Karpas-422 (cell line): ENCODE results near the gene DGKQ. TPM values are rescaled to one million over a fixed set of nuclear protein-coding genes. Genes with fewer than 3 reads are reported as not detected.

Source experiments
- DNase-seq: peaks from one replicate; pipeline ENCODE4 v3.0.0-alpha.2; 2015
- H2AFZ ChIP-seq: fragments of 200-600 bp; sonication (generic); 2 replicates; pipeline ENCODE4 v1.6.1; 2014; ENCODE audit warnings: antibody characterized with exemption, low read length, mixed read lengths
- H3K27ac ChIP-seq: fragments of 200-600 bp; sonication (generic); 2 replicates; pipeline ENCODE4 v1.5.1; 2014; ENCODE audit warnings: mild to moderate bottlenecking, low read length, moderate library complexity
- H3K27me3 ChIP-seq: fragments of 200-600 bp; sonication (generic); 2 replicates; pipeline ENCODE4 v1.6.1; 2014; ENCODE audit warnings: low read length, mixed read lengths
- H3K36me3 ChIP-seq: fragments of 200-600 bp; sonication (generic); 2 replicates; pipeline ENCODE4 v1.6.1; 2014; ENCODE audit warnings: low read length, mixed read lengths; ENCODE audit not compliant: insufficient read depth
- H3K4me1 ChIP-seq: fragments of 200-600 bp; sonication (generic); 2 replicates; pipeline ENCODE4 v1.6.1; 2014; ENCODE audit warnings: mild to moderate bottlenecking, low read length, mixed read lengths
- H3K4me2 ChIP-seq: fragments of 200-600 bp; sonication (generic); 2 replicates; pipeline ENCODE4 v1.6.1; 2014; ENCODE audit warnings: low read length, low read depth, mild to moderate bottlenecking; ENCODE audit not compliant: poor library complexity, severe bottlenecking
- H3K4me3 ChIP-seq: fragments of 200-600 bp; sonication (generic); 2 replicates; pipeline ENCODE4 v1.5.1; 2014; ENCODE audit warnings: mild to moderate bottlenecking, antibody characterized with exemption, low read length, mixed read lengths
- H3K79me2 ChIP-seq: fragments of 200-600 bp; sonication (generic); 2 replicates; pipeline ENCODE4 v1.6.1; 2014; ENCODE audit warnings: mild to moderate bottlenecking, low read length, mixed read lengths
- H3K9ac ChIP-seq: fragments of 200-600 bp; sonication (generic); 2 replicates; pipeline ENCODE4 v1.6.0; 2014; ENCODE audit warnings: low read length
- H3K9me2 ChIP-seq: fragments of 200-600 bp; sonication (generic), shearing (Covaris generic); replicated peaks from 2 replicates; pipeline ENCODE4 v1.6.0; 2014; ENCODE audit warnings: mild to moderate bottlenecking, low read length, moderate library complexity; ENCODE audit not compliant: insufficient read depth
- H3K9me3 ChIP-seq: fragments of 300-700, 200-600 bp; sonication (generic); 2 replicates; pipeline ENCODE4 v1.6.1; 2014; ENCODE audit warnings: low read length, mixed read lengths
- H4K20me1 ChIP-seq: fragments of 200-600 bp; sonication (generic); 2 replicates; pipeline ENCODE4 v1.6.1; 2014; ENCODE audit warnings: mild to moderate bottlenecking, antibody characterized with exemption, low read length, low read depth; ENCODE audit not compliant: insufficient read depth
- total RNA-seq: library from RNA; depleted of rRNA; stranded (reverse); fragments of >200 nt; shearing (Covaris generic); gene quantifications from 2 replicates; pipeline ENCODE4 v1.2.3, GENCODE V29; 2014; ENCODE audit warnings: low replicate concordance

DGKQ gene
- total RNA-seq, 1 experiment from 2014 or later, result 5.8 TPM

GRCh38 chr4:917992-918391 is 55.4 kb downstream of the DGKQ start:
- Histone ChIP-seq H3K4me1 (peaks cover 28% of the 10 kb centered on the region), H3K4me2 (no peak overlapping the region), H3K9me2 (no peaks in the 10 kb centered on the region), H3K27ac (no peak overlapping the region), H3K79me2 (peaks cover 93% of the 10 kb centered on the region), H3K9me3 (0 out of 2 replicates have a peak, but pooled peaks cover 3% of the 10 kb centered on the region), H2AFZ (no peak overlapping the region), H3K4me3 (no peak overlapping the region), H3K36me3 (peaks cover 3% of the 10 kb centered on the region; the same call in 1 of the 2 replicates), H3K9ac (no peak overlapping the region), H4K20me1 (0 out of 2 replicates have a peak, but pooled peaks cover 3% of the 10 kb centered on the region), H3K27me3 (no peaks in the 10 kb centered on the region)
- DNase-seq, result no peak

DNA sequence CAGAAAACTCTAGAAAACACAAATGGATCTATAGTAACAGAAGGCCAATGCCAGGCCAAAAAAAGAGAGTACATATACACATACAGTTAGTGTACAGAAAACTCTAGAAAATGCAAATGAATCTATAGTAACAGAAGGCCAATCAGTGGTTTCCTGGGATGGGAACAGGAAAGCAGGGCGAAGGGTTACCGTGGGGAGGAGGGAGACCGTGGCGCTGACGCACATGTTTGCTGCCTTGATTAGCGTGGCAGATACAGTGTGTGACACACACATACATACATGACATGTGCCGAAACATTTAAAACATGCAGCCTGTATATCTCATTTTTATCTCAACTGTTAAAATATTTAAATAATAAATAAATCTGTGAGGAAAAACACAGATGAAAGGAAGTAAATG is 55.9 kb downstream of the DGKQ start:
- Histone ChIP-seq H3K79me2 (peaks cover 93% of the 10 kb centered on the region), H4K20me1 (0 out of 2 replicates have a peak, but pooled peaks cover 3% of the 10 kb centered on the region), H3K9me3 (0 out of 2 replicates have a peak, but pooled peaks cover 3% of the 10 kb centered on the region), H3K4me1 (peaks cover 23% of the 10 kb centered on the region), H3K4me3 (no peak overlapping the region), H3K27me3 (no peaks in the 10 kb centered on the region), H3K27ac (no peak overlapping the region), H2AFZ (no peak overlapping the region), H3K9ac (no peak overlapping the region), H3K9me2 (no peaks in the 10 kb centered on the region), H3K36me3 (peaks cover 3% of the 10 kb centered on the region; the same call in 1 of the 2 replicates), H3K4me2 (no peak overlapping the region)
- DNase-seq, result no peak

- peak overlapping the region; percentile 12; the same call in 1 of the 2 replicates for H3K4me3 ChIP-seq
- no peaks in the 10 kb centered on the region for H3K36me3 ChIP-seq
- H2AFZ ChIP-seq, result no peak overlapping the region
- peak overlapping the region; percentile 48 for H3K4me2 ChIP-seq
- H3K4me1 ChIP-seq, result peaks cover 17% of the 10 kb centered on the region
- H3K27ac ChIP-seq, result peak overlapping the region; percentile 66
- DNase-seq, result no peak
- H3K9me2 ChIP-seq, result no peaks in the 10 kb centered on the region
- H3K79me2 ChIP-seq, result peaks cover 75% of the 10 kb centered on the region
- H3K9ac ChIP-seq, result peak overlapping the region; percentile 41
- no peaks in the 10 kb centered on the region for H3K27me3 ChIP-seq
- 0 out of 2 replicates have a peak, but pooled peaks cover 3% of the 10 kb centered on the region for H3K9me3 ChIP-seq
- H4K20me1 ChIP-seq, result 0 out of 2 replicates have a peak, but pooled peaks cover 3% of the 10 kb centered on the region
Measured at GRCh38 chr4:915595-915994, 57.8 kb downstream of the DGKQ start.

DNA sequence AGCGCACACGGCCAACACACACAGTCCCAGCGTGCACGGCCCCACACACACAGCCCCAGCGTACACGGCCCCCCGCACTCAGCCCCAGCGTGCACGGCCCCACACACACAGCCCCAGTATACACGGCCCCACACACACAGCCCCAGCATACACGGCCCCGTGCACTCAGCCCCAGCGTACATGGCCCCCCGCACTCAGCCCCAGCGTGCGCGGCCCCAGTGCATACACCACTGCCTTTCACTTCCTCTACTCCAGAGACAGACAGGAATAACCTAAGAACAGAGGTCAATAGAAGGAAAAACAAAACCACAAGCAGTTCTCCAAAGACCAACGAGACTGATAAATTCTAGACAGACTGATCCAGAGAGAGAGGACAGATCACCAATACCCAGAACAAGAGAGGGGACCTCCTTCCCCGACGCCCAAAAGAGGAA is 58.3 kb downstream of the DGKQ start:
- no peaks in the 10 kb centered on the region for H3K9me2 ChIP-seq
- H3K4me2 ChIP-seq, result peak overlapping the region; percentile 48
- H3K27ac ChIP-seq, result peak overlapping the region; percentile 66
- peaks cover 70% of the 10 kb centered on the region for H3K79me2 ChIP-seq
- H2AFZ ChIP-seq, result no peak overlapping the region
- H3K4me3 ChIP-seq, result peak overlapping the region; percentile 12; the same call in 1 of the 2 replicates
- peak overlapping the region; percentile 41 for H3K9ac ChIP-seq
- H3K36me3 ChIP-seq, result no peaks in the 10 kb centered on the region
- H3K9me3 ChIP-seq, result 0 out of 2 replicates have a peak, but pooled peaks cover 3% of the 10 kb centered on the region
- H4K20me1 ChIP-seq, result 0 out of 2 replicates have a peak, but pooled peaks cover 3% of the 10 kb centered on the region
- H3K27me3 ChIP-seq, result no peaks in the 10 kb centered on the region
- peaks cover 17% of the 10 kb centered on the region for H3K4me1 ChIP-seq
- DNase-seq, result no peak

GRCh38 chr4:914531-914930 is 58.8 kb downstream of the DGKQ start:
- Histone ChIP-seq H4K20me1 (0 out of 2 replicates have a peak, but pooled peaks cover 3% of the 10 kb centered on the region), H3K79me2 (peaks cover 65% of the 10 kb centered on the region), H3K9me3 (0 out of 2 replicates have a peak, but pooled peaks cover 3% of the 10 kb centered on the region), H2AFZ (no peak overlapping the region), H3K4me1 (peaks cover 17% of the 10 kb centered on the region), H3K4me3 (no peak overlapping the region), H3K27ac (no peak overlapping the region), H3K4me2 (no peak overlapping the region), H3K27me3 (no peaks in the 10 kb centered on the region), H3K9me2 (no peaks in the 10 kb centered on the region), H3K9ac (no peak overlapping the region), H3K36me3 (peaks cover 3% of the 10 kb centered on the region; the same call in 1 of the 2 replicates)
- no peak for DNase-seq

GRCh38 chr4:913280-913618 is 60.1 kb downstream of the DGKQ start:
- Histone ChIP-seq H2AFZ (no peak overlapping the region), H3K9me2 (no peaks in the 10 kb centered on the region), H3K4me2 (no peak overlapping the region), H3K27me3 (no peaks in the 10 kb centered on the region), H3K9me3 (0 out of 2 replicates have a peak, but pooled peaks cover 3% of the 10 kb centered on the region), H3K36me3 (peaks cover 4% of the 10 kb centered on the region), H4K20me1 (0 out of 2 replicates have a peak, but pooled peaks cover 3% of the 10 kb centered on the region), H3K9ac (no peak overlapping the region), H3K27ac (no peak overlapping the region), H3K79me2 (peaks cover 56% of the 10 kb centered on the region), H3K4me1 (peaks cover 17% of the 10 kb centered on the region), H3K4me3 (no peak overlapping the region)
- DNase-seq, result no peak

DNA sequence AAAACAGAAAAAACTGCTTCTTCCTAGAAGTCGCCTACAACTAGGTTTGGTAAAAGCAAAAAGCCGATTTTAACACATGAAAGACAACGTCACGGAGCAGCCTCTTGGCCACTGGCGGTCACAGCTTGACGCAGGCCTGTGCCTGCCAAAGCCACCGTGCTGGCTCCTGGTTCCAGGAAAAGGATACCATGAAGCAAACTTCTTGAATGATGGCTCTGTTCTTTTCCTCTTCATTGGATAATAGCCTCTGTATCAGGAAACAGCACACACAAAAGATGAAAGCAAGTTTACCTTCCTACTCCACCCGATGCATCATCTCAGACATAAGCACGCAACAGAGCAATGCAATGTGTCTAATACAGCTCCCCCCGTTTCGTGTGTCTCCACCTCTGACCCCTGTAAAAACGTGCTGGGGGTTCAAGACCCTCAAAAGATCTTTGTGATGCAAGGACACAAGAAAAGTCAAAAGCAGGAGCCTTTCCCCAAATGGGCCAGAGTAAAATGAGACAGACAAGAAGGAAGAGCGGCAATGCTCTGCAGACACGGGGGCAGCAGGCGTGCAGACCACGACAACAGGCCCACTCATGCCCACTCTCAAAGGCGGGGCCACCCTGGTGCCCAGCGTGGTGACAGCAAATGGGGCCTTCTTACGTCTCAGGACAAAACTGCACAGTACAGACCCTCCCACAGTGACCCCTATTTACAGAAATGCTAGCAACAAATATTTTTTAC is 60.7 kb downstream of the DGKQ start:
- no peak for DNase-seq
- peaks cover 17% of the 10 kb centered on the region for H3K4me1 ChIP-seq
- H3K4me2 ChIP-seq, result no peak overlapping the region
- H3K27me3 ChIP-seq, result no peaks in the 10 kb centered on the region
- no peak overlapping the region for H2AFZ ChIP-seq
- peaks cover 55% of the 10 kb centered on the region for H3K79me2 ChIP-seq
- H3K4me3 ChIP-seq, result no peak overlapping the region
- peaks cover 7% of the 10 kb centered on the region for H3K36me3 ChIP-seq
- H4K20me1 ChIP-seq, result 0 out of 2 replicates have a peak, but pooled peaks cover 3% of the 10 kb centered on the region
- H3K27ac ChIP-seq, result no peak overlapping the region
- H3K9me3 ChIP-seq, result no peaks in the 10 kb centered on the region
- no peaks in the 10 kb centered on the region for H3K9me2 ChIP-seq
- H3K9ac ChIP-seq, result no peak overlapping the region

DNA sequence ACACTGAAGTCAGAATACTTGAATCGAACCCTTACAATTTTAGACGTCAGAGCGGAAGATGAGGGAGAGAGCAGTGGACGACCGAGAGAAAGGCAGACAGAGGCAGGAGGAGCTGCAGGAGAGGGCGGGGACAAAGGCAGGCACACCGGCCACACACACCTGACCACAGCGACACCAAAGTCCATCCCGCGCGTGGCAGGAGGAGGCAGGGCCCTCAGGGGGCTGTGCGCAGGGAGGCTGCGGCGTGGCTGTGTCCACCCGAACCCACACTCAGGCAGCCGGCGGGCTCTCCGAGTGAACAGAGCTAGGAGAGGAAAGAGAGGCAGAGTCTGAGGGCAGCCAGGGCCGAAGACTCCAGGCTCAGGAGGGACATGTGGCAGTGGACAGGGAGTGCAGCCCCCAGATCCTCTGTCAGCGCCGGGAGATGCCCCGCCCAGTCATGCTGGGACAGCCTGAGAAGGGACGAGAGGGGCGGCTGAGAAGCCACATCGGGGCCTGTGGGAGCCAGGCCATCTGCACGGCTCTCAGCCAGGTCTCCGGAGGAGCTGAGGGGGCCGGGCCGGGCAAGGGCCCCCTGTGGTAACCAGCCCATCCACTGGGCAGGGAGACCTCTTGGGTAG is 61.4 kb downstream of the DGKQ start:
- Histone ChIP-seq H3K9me2 (no peaks in the 10 kb centered on the region), H3K79me2 (peaks cover 53% of the 10 kb centered on the region), H3K9me3 (no peaks in the 10 kb centered on the region), H3K4me2 (no peak overlapping the region), H3K27ac (no peak overlapping the region), H3K9ac (no peak overlapping the region), H3K4me1 (peaks cover 17% of the 10 kb centered on the region), H3K36me3 (peaks cover 7% of the 10 kb centered on the region), H3K4me3 (no peak overlapping the region), H4K20me1 (0 out of 2 replicates have a peak, but pooled peaks cover 3% of the 10 kb centered on the region), H2AFZ (no peak overlapping the region), H3K27me3 (no peaks in the 10 kb centered on the region)
- no peak for DNase-seq
